Stimulated activated CD4-positive, alpha-beta T cell treated with anti-CD3 and anti-CD28 coated beads, Interleukin-12 subunit alpha, Interleukin-12 subunit beta, amount 100 ng/mL, for 24 hours (primary cell): ENCODE data around the gene ANXA1.
"Not testable (repeated sequence)": the region's sequence is repeated elsewhere in the genome, so short reads cannot be mapped to it uniquely, and the experiment has no call there.

Experiments used
- DNase-seq, 2 experiments: peaks; one replicate each; pipeline ENCODE4 v3.0.0-alpha.2; 2020; ENCODE audit warnings: low read depth in 2 of 2

Gene ANXA1

GRCh38 chr9:73168298-73168934 lies 16.8 kb downstream of the ANXA1 start:
- DNase-seq = no peak

DNA sequence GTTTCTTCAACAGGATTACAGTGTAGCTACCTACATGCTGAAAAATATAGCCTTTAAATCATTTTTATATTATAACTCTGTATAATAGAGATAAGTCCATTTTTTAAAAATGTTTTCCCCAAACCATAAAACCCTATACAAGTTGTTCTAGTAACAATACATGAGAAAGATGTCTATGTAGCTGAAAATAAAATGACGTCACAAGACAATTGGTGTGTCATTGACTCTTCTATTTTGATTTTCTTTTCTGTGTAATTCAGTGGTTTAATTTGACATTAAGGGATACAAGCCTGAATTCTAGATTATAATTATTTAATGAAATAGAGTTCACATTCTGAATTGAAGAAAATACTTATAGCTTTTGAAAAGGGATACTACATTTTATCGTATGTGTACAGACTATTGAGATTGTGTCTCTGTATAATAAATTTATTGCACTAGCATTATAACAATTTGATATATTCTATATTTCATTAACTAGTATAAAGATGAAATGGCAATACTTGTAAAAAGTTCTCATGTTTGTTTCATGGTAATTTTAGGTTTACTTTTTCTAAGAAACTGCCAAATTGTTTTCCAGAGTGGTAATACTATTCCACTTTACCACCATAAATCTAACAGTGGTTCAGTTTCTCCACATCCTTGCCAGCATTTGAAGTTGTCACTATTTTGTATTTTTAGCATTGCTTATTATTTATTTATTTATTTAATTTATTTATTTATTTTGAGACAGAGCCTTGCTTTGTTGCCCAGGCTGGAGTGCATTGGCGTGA lies 18.7 kb downstream of the ANXA1 start:
- DNase-seq = no peak

DNA sequence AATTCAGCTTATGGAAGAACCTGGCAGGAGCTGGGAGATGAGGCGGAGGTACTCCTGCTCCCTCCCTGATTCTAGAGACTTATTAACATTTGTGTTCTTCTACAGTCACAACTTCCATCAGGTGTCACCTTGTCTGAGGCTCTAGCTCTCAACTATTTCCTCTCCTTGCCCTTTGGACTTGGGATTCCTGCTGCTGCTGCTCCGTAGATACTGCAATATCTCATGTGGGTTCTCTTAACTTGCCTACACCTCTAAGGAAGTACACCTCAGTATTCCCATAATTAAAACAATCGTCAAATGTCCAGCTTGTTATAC lies 21.2 kb downstream of the ANXA1 start:
- no peak for DNase-seq

GRCh38 chr9:73173557-73174329 lies 22.1 kb downstream of the ANXA1 start:
- DNase-seq = no peak

- DNase-seq = no peak
These were observed 22.8 kb downstream of the ANXA1 start for GRCh38 chr9:73174330-73174980.

GRCh38 chr9:73176450-73176875 lies 24.8 kb downstream of the ANXA1 start:
- DNase-seq = no peak

DNA sequence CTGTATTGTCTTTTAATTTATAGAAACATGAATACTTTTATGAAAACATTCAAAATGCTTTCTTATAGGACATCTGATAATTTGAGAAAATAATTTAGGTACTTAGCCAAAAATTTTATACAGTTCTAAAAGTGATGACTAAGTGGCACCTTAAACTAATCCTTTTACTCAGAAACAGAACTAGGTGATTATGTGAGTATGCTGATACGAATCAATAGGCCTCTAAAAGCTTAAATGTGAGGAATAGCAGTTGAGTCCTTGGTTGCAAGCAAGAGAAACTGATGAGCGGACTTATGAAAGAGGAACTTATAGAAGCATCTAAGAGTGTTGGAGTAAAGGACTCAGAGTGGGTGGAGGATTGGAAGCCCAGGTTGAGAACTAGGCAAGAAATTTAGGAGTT lies 26.4 kb downstream of the ANXA1 start:
- no peak for DNase-seq

GRCh38 chr9:73179589-73179988 lies 27.9 kb downstream of the ANXA1 start:
- DNase-seq = no peak

DNA sequence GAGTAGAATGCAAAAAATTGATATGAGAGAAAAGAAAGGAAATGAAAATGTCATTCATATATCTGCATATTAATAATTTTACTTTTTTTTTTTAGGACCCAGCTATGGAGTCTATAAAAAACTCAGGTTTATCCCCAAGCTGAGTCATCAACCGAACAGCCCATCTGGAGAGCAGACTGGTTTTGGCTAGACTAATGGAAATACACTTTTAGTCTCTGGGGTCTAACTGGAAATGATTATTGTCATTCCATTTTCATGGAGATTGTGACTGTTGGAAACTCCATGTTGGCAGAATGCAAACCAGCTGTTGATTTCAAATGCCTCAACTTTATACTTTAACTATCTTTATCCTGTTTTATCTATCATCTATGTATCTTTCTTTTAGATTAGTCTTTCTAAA lies 28.7 kb downstream of the ANXA1 start:
- DNase-seq = no peak

DNA sequence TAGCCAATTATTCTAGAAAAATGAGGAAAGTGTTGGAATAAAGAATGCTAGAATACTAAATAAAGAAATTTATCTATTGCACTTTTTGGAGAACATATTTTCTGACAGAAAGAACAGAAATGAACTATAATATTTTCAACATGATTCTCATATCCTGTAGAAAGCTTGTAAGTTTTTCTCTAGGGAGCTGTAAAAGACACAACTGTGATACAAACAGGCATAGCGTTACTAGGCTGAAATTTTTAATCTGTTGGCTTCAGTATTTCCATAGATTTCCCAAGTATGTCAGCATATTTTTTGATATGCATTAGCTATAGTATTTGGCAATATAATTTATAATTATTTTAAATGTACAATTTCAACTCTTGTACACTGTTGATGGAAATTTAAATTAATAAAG lies 31.3 kb downstream of the ANXA1 start:
- DNase-seq = no peak

- no peak for DNase-seq
These were observed 31.8 kb downstream of the ANXA1 start for GRCh38 chr9:73183428-73183827.

DNA sequence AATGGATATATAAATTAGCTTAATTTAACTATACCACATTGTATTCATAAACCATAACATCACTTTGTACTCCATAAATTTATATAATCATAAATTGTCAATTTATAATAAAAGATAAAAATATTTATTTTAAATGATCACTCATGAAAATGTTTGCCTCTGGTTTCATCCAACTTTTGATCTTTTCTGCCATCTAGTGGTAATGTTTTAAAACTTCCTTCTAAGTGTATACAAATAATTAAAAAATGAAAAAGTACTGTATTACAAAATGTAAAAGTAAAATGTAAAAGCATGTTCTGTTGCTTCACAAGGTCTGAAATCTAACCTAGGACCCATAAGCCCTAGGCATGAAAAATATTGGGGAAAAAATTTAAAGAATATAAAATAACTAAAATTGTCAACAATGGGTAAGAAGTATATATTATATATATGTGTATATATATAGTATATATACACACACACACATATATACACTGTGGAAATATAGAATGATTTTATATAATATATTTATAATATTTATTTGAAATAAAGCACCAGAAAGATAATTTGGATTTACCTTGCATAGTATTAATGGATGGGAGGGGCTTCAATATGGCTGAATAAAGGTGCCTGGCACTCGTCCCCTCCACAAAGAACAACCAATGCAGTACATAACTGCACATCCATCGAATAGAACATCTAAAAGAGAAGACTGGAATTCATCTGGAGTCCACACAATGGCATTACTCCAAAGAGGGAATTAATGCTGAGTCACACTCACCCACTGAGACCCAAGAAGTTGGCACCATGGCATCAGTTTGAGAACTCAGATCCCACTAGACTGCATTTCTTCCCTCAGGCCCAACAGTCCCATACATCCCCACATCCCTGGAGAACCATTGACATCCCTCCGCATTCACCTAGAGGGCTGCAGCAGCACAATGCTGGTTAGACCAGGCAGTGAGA lies 32.5 kb downstream of the ANXA1 start:
- DNase-seq = no peak

DNA sequence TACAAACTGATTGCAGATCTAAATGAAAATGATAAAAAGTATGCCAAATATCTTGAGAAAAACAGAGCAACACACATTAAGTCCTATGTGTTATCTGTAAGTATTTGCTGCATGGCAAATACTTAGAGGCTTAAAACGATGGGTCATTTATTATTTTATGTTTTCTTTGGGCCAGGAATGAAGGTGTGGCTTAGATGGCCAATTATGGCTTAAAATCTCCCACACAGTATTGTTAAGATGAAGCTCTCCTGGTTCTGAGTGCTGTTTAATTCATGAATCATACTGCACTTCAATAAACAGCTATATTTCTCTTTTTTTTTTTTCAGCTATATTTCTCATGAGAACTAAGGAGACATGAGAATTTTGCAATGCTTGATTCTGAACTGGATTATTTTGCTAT lies 39.4 kb downstream of the ANXA1 start:
- not testable (repeated sequence) for DNase-seq

DNA sequence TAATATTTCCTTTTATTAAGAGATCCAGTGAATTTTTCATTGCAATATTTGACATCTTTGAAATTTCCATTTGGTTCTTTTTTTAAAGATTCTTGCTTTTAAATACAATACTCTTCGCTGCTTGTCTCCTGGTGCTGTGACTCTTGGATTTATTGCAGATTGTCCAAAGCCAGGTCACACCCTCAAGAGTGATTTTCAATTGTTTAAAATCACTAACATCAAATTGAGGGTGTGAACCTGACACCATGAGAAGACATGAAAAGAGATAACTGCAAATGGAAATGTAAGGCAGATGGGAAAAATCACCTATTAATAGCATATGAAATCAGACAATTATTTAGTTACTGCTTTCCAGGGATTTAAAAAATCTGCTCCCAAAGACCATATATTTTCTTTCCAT lies 42.6 kb downstream of the ANXA1 start:
- no peak for DNase-seq

DNA sequence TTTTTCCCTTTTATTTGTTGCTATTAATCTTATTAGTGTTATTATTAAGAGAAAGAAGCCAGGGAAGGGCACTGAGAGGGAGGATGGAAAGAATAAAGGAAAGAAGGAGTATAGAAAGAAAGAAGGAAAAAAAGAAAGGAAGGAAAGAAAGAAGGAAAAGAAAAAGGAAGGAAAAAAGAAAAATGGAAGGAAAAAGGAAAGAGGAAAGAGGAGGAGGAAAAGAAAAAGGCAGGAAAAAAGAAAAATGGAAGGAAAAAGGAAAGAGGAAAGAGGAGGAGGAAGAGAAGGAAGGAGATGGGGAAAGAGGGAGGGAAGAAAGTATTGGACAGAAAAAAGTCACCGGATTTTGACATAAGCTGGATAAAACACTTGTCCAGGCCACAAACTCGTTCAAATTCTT lies 47.8 kb downstream of the ANXA1 start:
- DNase-seq = no peak

- no peak for DNase-seq
These were observed 48.2 kb downstream of the ANXA1 start for GRCh38 chr9:73199886-73200285.

GRCh38 chr9:73200694-73201452 lies 49.2 kb downstream of the ANXA1 start:
- DNase-seq = no peak

- no peak for DNase-seq
These were observed 51.3 kb downstream of the ANXA1 start for GRCh38 chr9:73202980-73203379.

- no peak for DNase-seq
These were observed 53.3 kb downstream of the ANXA1 start for GRCh38 chr9:73204936-73205335.

GRCh38 chr9:73206851-73207250 lies 55.2 kb downstream of the ANXA1 start:
- no peak for DNase-seq
